Adrenal gland (tissue), 19 donors: ENCODE data around the gene RBM33. TPM values are rescaled to one million over a fixed set of nuclear protein-coding genes. Genes with fewer than 3 reads are reported as not detected.

Experiments
- DNase-seq, 7 donors: peaks; one replicate each; pipeline ENCODE4 v3.0.0-alpha.2; 2019 to 2020
- H3K27ac ChIP-seq, 5 donors: fragments of 200-600 bp; sonication (generic) in 4 of 5; 1 replicate in 3 of 5; 2 replicates in 2 of 5; pipeline versions ENCODE4 v1.5.1 to v1.8.0; 2016 to 2020; ENCODE audit warnings: mild to moderate bottlenecking in 1 of 5
- H3K27me3 ChIP-seq: fragments of 200-600 bp; 2 replicates; pipeline ENCODE4 v1.8.0; 2021
- H3K36me3 ChIP-seq, 2 donors: fragments of 200-600 bp; replicated peaks in 1 of 2; 1 replicate in 1 of 2; 2 replicates in 1 of 2; pipeline versions ENCODE4 v1.5.1 to v1.8.0; 2018 to 2022
- H3K4me1 ChIP-seq, 2 donors: fragments of 200-600 bp; replicated peaks in 1 of 2; 1 replicate in 1 of 2; 2 replicates in 1 of 2; pipeline versions ENCODE4 v1.5.1 to v1.8.0; 2018 to 2021
- H3K4me3 ChIP-seq, 4 donors: fragments of 200-600 bp; sonication (generic) in 3 of 4; one replicate each; pipeline ENCODE4 v1.5.1; 2016 to 2018
- H3K9me3 ChIP-seq, 3 donors: fragments of 200-600 bp; sonication (generic) in 1 of 3; replicated peaks in 1 of 3; 1 replicate in 2 of 3; 2 replicates in 1 of 3; pipeline versions ENCODE4 v1.5.1 to v1.8.0; 2016 to 2021
- POLR2A ChIP-seq, 2 donors: fragments of 450-650 bp; IDR thresholded peaks; one replicate each; pipeline ENCODE4 v1.6.1; 2017; ENCODE audit warnings: antibody characterized with exemption in 2 of 2, mild to moderate bottlenecking in 2 of 2, moderate library complexity in 1 of 2
- WGBS, 4 donors: extraction: QIAGEN DNeasy Blood & Tissue Kit in 2 of 4; methylation state at CpG; one replicate each; pipeline versions ENCODE4 v1.1.5 to v1.1.7; 2013 to 2017; 5-methylcytosine and 5-hydroxymethylcytosine counted together
- intact Hi-C, 2 donors: fragments of 100-400 bp; cut with DNase I; formaldehyde crosslinking; loops; one replicate each; pipeline versions ENCODE4 v1.14.1 to v1.15.0; 2022 to 2023
- long read RNA-seq, 10 donors: library from polyadenylated mRNA in 3 of 10; unstranded in 2 of 10; stranded (forward) in 1 of 10; transcript quantifications; one replicate each; pipeline ENCODE4 v2.0.0 and lab custom pipeline, GENCODE V29; 2021 to 2026
- polyA plus RNA-seq, 3 donors: library from polyadenylated mRNA; stranded (reverse); fragments of 200-250 nt in 2 of 3; fragments of 350-450 nt in 1 of 3; fragmentation: Illumina TruSeq in 1 of 3; extraction: RNeasy Lipid Tissue Mini Kit (QIAGEN cat#74804) in 1 of 3; gene quantifications; one replicate each; pipeline ENCODE4 v1.2.3, GENCODE V29; 2013 to 2014
- total RNA-seq, 9 donors: library from RNA; depleted of rRNA in 4 of 9; stranded (reverse); fragments of >200 nt in 4 of 9; fragments of 120-200 nt in 1 of 9; fragmentation: NEBNext Ultra II Directional in 1 of 9; extraction: Animal tissue kit (Norgen Biotek cat#: 25700) in 1 of 9; gene quantifications; one replicate each; pipeline versions ENCODE4 v1.1.0 to v1.2.4, GENCODE V29; 2013 to 2023
- TF ChIP-seq, protein P1 (sequence below), 6 experiments: fragments of 450-650 bp in 4 of 6; fragments of 200-600 bp in 2 of 6; sonication (generic) in 1 of 6; IDR thresholded peaks; 1 replicate in 5 of 6; 2 replicates in 1 of 6; pipeline versions ENCODE4 v1.5.1 to v1.8.0; 2016 to 2021; ENCODE audit warnings: antibody characterized with exemption in 6 of 6, mild to moderate bottlenecking in 2 of 6, moderate library complexity in 1 of 6
- donor health status: healthy with polysubstance abuse.
- donor health status: Bipolar disorder and iron deficiency.
- donor health status: DM: yes; HTN: yes; CAD: no.
- donor health status: DM: no; HTN: no; CAD: no.
- donor health status: DM: no; HTN: no; CAD: no.
- donor health status: DM: yes; HTN: yes; CAD: no.

RBM33 gene, protein sequence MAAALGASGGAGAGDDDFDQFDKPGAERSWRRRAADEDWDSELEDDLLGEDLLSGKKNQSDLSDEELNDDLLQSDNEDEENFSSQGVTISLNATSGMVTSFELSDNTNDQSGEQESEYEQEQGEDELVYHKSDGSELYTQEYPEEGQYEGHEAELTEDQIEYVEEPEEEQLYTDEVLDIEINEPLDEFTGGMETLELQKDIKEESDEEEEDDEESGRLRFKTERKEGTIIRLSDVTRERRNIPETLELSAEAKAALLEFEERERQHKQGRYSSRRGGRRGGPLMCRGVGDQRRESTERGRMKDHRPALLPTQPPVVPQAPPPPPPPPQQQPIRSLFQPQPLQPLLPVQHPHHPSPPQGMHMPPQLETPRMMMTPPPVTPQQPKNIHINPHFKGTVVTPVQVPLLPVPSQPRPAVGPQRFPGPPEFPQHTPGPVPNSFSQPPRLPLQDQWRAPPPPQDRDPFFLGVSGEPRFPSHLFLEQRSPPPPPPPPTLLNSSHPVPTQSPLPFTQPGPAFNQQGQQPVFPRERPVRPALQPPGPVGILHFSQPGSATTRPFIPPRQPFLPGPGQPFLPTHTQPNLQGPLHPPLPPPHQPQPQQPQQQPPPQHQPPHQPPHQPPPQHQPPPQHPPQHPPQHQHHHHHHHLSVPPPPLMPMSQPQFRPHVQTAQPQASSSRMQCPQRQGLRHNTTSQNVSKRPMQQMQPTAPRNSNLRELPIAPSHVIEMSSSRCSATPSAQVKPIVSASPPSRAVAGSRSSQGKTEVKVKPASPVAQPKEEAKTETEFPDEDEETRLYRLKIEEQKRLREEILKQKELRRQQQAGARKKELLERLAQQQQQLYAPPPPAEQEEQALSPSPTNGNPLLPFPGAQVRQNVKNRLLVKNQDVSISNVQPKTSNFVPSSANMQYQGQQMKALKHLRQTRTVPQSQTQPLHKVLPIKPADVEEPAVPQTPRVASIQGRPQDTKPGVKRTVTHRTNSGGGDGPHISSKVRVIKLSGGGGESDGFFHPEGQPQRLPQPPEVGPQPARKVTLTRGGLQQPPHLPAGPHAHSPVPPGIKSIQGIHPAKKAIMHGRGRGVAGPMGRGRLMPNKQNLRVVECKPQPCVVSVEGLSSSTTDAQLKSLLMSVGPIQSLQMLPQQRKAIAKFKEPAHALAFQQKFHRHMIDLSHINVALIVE
- 10 to 100 TPM; 10.3 to 57.1 (median 37.8) TPM for total RNA-seq
- polyA plus RNA-seq, result 10 to 100 TPM; 10.7 to 36.8 (median 20.3) TPM
- long read RNA-seq, donor 1, result 0 reads
- long read RNA-seq, donor 2, result 0 reads
- long read RNA-seq, donor 3, partial matches to known transcripts, result 0 of 3 reads
- long read RNA-seq, donor 3, other reads (novel, unspliced or antisense), result 0 of 3 reads
- long read RNA-seq, donor 4, partial matches to known transcripts, result 1 of 4 reads
- long read RNA-seq, donor 4, other reads (novel, unspliced or antisense), result 2 of 4 reads
- long read RNA-seq, donor 5, transcript RBM33-201 (6 exons, 1,404 nt), result major isoform, 6 of 10 reads
- long read RNA-seq, donor 5, partial matches to known transcripts, result 1 of 10 reads
- long read RNA-seq, donor 5, other reads (novel, unspliced or antisense), result 3 of 10 reads
- long read RNA-seq, donor 6, partial matches to known transcripts, result 2 of 9 reads
- long read RNA-seq, donor 6, other reads (novel, unspliced or antisense), result 4 of 9 reads
- long read RNA-seq, donor 7, partial matches to known transcripts, result 0 of 2 reads
- long read RNA-seq, donor 7, other reads (novel, unspliced or antisense), result 0 of 2 reads
- long read RNA-seq, donor 8, partial matches to known transcripts, result 0 of 3 reads
- long read RNA-seq, donor 8, other reads (novel, unspliced or antisense), result 0 of 3 reads
- long read RNA-seq, donor 9, partial matches to known transcripts, result 0 of 4 reads
- long read RNA-seq, donor 9, other reads (novel, unspliced or antisense), result 0 of 4 reads
- long read RNA-seq, donor 10, result 0 reads

DNA sequence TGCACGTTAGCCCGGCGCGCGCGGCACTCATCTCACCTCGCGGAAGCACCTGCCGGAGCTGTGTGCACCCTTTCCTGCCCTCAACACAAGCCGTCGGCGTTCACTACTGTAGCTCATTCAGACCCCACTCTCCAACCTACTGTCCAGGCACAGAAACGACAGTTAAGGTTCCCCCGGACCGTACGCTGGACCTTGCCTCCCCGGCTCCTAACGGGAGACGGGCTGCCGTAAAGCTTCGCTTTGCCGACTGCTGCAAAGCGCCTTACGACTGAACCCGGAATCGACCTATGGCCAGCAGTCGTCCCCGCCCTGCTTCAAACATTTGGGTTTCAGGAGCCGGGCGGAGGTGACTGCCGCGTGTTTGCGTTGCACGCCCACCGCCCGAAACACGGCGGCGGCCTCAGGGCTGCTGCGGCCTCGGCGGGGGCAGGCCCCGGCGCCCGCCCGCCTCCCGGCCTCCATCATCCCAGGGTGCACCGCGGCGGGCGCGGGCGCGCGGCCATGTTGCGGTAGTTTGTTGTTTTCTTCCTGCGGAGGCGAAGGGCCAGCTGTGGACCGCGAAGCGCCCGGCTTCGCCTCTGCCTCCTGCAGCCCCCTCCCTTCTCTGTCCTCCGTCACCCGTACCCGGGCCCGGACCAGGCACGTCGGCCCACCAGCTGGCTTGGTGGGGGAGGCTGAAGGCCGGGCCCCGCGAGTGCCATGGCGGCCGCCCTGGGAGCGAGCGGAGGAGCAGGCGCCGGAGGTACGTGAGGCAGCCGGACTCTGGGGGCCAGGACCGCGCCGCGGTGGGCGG lies at the start of gene RBM33:
RBM33 (plus strand) TSS at position 484 of the 793 bp plus-strand sequence; CDS start at position 700, 216 bp downstream.
- no peaks in the 10 kb centered on the region for H3K27me3 ChIP-seq
- peaks cover 0 to 11% (median 11%) of the 10 kb centered on the region in 3 donors for H3K9me3 ChIP-seq
- no peaks in the 10 kb centered on the region for H3K36me3 ChIP-seq
- DNase-seq, result peak; percentile 75 to 83 (median 78)
- intact Hi-C loops, result loop anchor here in 1 of 2 donors (10.0 kb wide), 1 partner anchor 70 kb away; no protein-coding TSS in a partner anchor
- WGBS, 4 donors, result 0 to 1% (median 0%) methylated on average over 15 to 85 of the region's 85 CpGs
- peak within 1 kb of the TSS; percentile 69 to 95 (median 95) for H3K27ac ChIP-seq
- H3K4me3 ChIP-seq, result peak within 1 kb of the TSS; percentile 43 to 94 (median 78)
- H3K4me1 ChIP-seq, result peaks cover 14 to 25% of the 10 kb centered on the region in 2 donors
- TF ChIP-seq, protein P1, sequence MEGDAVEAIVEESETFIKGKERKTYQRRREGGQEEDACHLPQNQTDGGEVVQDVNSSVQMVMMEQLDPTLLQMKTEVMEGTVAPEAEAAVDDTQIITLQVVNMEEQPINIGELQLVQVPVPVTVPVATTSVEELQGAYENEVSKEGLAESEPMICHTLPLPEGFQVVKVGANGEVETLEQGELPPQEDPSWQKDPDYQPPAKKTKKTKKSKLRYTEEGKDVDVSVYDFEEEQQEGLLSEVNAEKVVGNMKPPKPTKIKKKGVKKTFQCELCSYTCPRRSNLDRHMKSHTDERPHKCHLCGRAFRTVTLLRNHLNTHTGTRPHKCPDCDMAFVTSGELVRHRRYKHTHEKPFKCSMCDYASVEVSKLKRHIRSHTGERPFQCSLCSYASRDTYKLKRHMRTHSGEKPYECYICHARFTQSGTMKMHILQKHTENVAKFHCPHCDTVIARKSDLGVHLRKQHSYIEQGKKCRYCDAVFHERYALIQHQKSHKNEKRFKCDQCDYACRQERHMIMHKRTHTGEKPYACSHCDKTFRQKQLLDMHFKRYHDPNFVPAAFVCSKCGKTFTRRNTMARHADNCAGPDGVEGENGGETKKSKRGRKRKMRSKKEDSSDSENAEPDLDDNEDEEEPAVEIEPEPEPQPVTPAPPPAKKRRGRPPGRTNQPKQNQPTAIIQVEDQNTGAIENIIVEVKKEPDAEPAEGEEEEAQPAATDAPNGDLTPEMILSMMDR (IDR thresholded peaks at IDR 0.05), result no peak
- peak in 1 of 2 donors; percentile 45 for TF ChIP-seq POLR2A (IDR thresholded peaks at IDR 0.05)

DNA sequence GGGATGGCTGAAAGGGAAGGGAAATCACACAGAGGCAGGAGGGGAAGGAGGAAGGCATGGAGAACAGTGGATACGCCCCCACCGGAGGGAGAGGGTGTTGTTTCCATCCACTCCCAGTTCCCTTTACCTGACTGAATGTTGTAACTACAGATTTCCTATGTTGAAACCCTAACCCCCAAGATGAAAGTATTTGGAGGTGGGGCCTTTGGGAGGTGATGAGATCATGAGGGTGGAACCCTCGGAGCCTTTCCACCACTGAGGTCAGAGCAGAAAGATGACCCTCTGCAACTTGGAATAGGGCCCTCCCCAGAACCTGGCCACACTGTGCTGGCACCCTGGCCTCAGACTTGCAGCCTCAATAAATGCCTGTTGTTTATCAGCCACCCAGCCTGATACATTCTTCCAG lies 49.5 kb upstream of the RBM33 start:
- intact Hi-C loops, result loop anchor here in 1 of 2 donors (5.0 kb wide), 1 partner anchor 137 kb away; no protein-coding TSS in a partner anchor
- H3K4me1 ChIP-seq, result peaks cover 0 to 5% of the 10 kb centered on the region in 2 donors
- H3K9me3 ChIP-seq, result no peaks in the 10 kb centered on the region
- 31 to 62% (median 52%) methylated on average over 3 of the region's 3 CpGs for WGBS, 4 donors
- no peak for DNase-seq
- H3K27ac ChIP-seq, result no peak overlapping the region
- no peak overlapping the region for H3K4me3 ChIP-seq
- TF ChIP-seq, protein P1 (IDR thresholded peaks at IDR 0.05), result no peak
- TF ChIP-seq POLR2A (IDR thresholded peaks at IDR 0.05), result no peak
- H3K27me3 ChIP-seq, result peaks cover 8% of the 10 kb centered on the region
- no peaks in the 10 kb centered on the region for H3K36me3 ChIP-seq

DNA sequence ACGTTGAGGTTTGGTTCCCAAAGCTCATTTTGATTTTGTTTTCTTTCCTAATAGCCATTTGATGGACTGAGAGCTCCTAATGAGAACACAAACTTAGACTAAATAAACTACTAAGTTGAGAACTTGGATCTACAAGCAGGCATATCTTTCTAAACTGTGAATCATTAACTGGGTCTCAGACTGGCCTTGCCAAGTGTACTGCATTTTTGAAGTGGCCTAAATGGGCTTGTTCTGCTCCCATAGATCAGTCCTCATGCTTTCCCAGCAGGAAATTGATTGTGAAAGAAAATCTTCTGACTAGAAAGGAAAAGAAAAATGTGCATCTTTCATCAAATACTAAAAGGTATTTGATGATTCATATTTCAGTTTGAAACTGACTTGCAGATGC lies 46.7 kb upstream of the RBM33 start:
- no peak overlapping the region for H3K27ac ChIP-seq
- peaks cover 24% of the 10 kb centered on the region for H3K27me3 ChIP-seq
- no peaks in the 10 kb centered on the region for H3K36me3 ChIP-seq
- WGBS, 4 donors, result 76 to 95% (median 84%) methylated on average over 1 of the region's 1 CpG
- H3K9me3 ChIP-seq, result no peaks in the 10 kb centered on the region
- TF ChIP-seq, protein P1 (IDR thresholded peaks at IDR 0.05), result no peak
- TF ChIP-seq POLR2A (IDR thresholded peaks at IDR 0.05), result no peak
- H3K4me3 ChIP-seq, result no peak overlapping the region
- no peak for DNase-seq
- intact Hi-C loops, result loop anchor here in 1 of 2 donors (5.0 kb wide), 1 partner anchor 135 kb away; no protein-coding TSS in a partner anchor
- peaks cover 0 to 5% of the 10 kb centered on the region in 2 donors for H3K4me1 ChIP-seq
